ENCODE data around the gene CDH4. TPM values are rescaled to one million over a fixed set of nuclear protein-coding genes. Genes with fewer than 3 reads are reported as not detected.

The CDH4 gene
- total and polyA plus RNA-seq, 11 donors = 0.04 to 0.54 (median 0.08) TPM; not detected in 1

DNA sequence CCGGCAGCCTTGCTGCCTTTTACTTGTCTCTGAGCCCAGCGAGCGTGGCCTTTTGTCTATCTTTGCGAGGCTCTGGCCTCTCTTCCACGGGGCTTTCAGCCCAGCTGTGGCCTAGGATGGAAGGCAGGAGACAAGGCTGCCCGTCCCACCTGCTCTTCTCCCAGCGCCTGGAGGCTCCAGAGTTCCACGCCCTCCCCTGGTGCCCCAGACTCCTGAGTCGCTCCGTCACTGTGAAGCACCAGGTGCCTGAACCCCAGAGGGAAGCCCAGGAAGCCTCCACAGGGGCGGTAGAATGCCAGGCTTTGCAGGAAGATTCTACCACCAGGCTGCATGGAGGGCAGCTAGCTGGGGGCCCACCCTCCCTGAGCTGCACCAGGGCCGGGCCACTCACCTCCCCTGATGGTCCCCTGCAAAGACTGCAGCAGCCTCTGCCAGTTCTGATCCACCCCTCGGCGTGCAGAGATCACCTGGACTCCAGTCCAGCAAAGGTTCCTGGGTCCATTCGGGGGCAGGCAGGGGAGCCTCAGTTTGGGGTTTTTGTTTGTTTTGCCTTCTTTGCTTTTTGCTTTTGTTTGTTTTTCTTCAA is 384.6 kb downstream of the CDH4 start:
- peaks cover 0 to 29% (median 6%) of the 10 kb centered on the region in 9 donors for H3K27me3 ChIP-seq
- intact Hi-C loops (cut with DNase I) = loop anchor here in 1 of 10 donors (10.0 kb wide), 1 partner anchor 362 kb away; no protein-coding TSS in a partner anchor
- no peaks in the 10 kb centered on the region for H3K36me3 ChIP-seq
- WGBS, 4 donors = 72 to 77% (median 76%) methylated on average over 15 of the region's 15 CpGs
- H3K4me1 ChIP-seq = no peaks in the 10 kb centered on the region
- ATAC-seq = no peak
- no peaks in the 10 kb centered on the region for H3K9me3 ChIP-seq
- TF ChIP-seq, protein P1, sequence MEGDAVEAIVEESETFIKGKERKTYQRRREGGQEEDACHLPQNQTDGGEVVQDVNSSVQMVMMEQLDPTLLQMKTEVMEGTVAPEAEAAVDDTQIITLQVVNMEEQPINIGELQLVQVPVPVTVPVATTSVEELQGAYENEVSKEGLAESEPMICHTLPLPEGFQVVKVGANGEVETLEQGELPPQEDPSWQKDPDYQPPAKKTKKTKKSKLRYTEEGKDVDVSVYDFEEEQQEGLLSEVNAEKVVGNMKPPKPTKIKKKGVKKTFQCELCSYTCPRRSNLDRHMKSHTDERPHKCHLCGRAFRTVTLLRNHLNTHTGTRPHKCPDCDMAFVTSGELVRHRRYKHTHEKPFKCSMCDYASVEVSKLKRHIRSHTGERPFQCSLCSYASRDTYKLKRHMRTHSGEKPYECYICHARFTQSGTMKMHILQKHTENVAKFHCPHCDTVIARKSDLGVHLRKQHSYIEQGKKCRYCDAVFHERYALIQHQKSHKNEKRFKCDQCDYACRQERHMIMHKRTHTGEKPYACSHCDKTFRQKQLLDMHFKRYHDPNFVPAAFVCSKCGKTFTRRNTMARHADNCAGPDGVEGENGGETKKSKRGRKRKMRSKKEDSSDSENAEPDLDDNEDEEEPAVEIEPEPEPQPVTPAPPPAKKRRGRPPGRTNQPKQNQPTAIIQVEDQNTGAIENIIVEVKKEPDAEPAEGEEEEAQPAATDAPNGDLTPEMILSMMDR (IDR thresholded peaks at IDR 0.05) = no peak
- TF ChIP-seq POLR2A (IDR thresholded peaks at IDR 0.05) = no peak
- no peak for DNase-seq
- H3K4me3 ChIP-seq = no peak overlapping the region
- no peak overlapping the region for H3K27ac ChIP-seq

DNA sequence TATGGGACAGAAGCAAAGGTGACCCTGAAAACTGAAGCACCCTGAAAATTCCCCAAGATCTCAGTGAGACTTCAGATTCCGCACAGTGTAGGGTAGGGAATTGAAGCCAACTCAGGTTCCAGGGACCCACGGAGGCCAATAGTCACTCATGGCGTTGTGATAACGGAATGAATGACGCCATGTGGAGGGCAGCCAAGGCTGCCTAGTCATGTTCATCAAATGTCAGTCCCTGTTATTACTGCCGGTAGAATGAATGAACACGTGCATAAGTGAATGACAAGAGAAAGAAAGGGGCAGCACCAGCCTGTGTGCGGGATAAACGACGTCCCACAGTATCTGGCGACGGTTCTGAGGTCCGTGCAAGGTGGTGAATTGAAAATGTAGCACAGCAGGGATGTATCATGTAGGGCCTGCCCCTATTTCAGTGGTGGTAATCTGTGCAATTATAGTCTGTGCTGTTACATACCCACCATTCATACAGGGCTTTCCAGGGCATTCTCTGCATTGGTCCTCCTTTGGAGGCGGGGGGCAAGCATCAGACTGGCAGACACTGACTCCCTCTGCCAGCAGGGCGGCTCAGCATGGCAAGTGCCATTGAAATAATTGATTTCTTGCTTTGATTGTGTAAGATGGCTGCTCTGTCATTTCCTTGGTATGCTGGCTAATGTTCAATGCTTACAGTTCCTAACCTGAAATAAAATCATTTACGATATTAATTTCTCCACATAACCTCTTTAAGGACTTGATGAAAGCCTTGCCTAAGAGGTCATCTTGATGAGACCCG is 386.9 kb downstream of the CDH4 start:
- ATAC-seq (no peak), DNase-seq (no peak)
- TF ChIP-seq, protein P1 (IDR thresholded peaks at IDR 0.05) = no peak
- no peak for TF ChIP-seq POLR2A (IDR thresholded peaks at IDR 0.05)
- WGBS, 4 donors = 84 to 91% (median 86%) methylated on average over 16 to 17 of the region's 17 CpGs
- intact Hi-C loops (cut with DNase I) = loop anchor here in 1 of 10 donors (10.0 kb wide), 1 partner anchor 364 kb away; no protein-coding TSS in a partner anchor
- no peak overlapping the region for H3K27ac ChIP-seq
- no peak overlapping the region for H3K4me3 ChIP-seq
- no peaks in the 10 kb centered on the region for H3K36me3 ChIP-seq
- H3K9me3 ChIP-seq = peaks cover 0 to 4% (median 0%) of the 10 kb centered on the region in 12 donors
- H3K4me1 ChIP-seq = no peaks in the 10 kb centered on the region
- peaks cover 0 to 25% (median 6%) of the 10 kb centered on the region in 9 donors for H3K27me3 ChIP-seq

DNA sequence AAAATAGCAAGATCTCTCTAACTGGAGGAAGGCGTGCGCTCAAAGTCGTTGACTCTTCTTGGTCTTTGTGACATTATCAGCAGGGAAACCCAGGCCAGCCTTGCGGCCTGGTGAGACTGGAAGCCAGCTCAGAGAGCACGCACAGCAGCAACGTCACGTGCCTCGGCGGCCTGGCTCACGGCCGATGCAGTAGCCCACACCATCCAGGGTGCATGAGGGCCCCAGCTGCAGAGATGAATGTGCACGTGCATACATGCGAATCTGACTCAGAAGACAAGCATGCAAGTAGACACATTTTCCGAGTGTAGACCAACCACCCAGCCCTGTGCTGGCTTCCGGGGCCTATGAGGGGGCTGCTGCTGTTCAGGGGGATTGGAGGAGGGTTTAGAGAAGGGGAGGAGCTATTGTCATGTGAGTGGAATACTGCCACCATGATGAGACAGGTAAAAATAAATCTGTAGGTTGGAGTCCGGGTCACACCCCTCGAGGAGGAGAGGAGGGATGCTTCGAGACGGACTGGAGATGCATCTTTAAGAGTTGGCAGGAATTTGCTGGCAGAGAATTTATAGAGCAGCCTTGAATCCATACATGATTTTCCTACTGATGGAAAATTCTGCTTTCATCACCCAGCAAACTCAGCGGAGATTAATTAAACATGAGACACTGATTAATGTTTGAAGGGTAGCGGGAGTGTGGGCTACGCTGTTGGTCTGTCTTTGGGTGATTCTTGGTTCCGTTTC is 388.2 kb downstream of the CDH4 start:
- Histone ChIP-seq H3K36me3 (no peaks in the 10 kb centered on the region), H3K9me3 (peaks cover 0 to 4% (median 0%) of the 10 kb centered on the region in 12 donors), H3K27ac (no peak overlapping the region), H3K4me3 (no peak overlapping the region), H3K4me1 (no peaks in the 10 kb centered on the region), H3K27me3 (peaks cover 0 to 22% (median 6%) of the 10 kb centered on the region in 9 donors)
- WGBS, 4 donors = 72 to 79% (median 75%) methylated on average over 23 of the region's 23 CpGs
- TF ChIP-seq, protein P1 (IDR thresholded peaks at IDR 0.05) = no peak
- TF ChIP-seq POLR2A (IDR thresholded peaks at IDR 0.05) = no peak
- no peak for DNase-seq
- intact Hi-C loops (cut with DNase I) = no loop called here
- ATAC-seq = no peak

DNA sequence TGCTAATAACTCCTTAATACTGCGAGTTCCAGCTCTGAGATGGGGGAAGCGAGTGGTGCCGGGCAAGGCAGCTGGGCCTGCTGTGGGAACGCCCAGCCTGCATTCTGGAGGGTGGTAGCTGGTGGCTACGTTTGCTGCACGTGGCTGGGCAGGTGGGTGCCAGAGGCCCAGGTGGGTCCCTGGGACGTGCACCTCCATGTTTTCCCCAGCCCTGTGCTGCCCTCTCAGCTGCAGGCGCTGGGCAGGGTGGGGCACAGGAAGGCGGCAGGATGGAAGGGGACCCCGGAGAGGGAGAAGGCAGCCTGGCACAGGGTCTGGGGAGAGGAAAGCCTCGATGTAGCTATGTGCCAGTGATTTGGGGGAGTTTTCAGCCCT is 388.8 kb downstream of the CDH4 start:
- 73 to 76% (median 74%) methylated on average over 8 to 11 of the region's 11 CpGs for WGBS, 4 donors
- H3K27me3 ChIP-seq = peaks cover 0 to 20% (median 6%) of the 10 kb centered on the region in 9 donors
- no peaks in the 10 kb centered on the region for H3K4me1 ChIP-seq
- TF ChIP-seq POLR2A (IDR thresholded peaks at IDR 0.05) = no peak
- TF ChIP-seq, protein P1 (IDR thresholded peaks at IDR 0.05) = no peak
- DNase-seq (no peak), ATAC-seq (no peak)
- no peaks in the 10 kb centered on the region for H3K36me3 ChIP-seq
- H3K4me3 ChIP-seq = no peak overlapping the region
- intact Hi-C loops (cut with DNase I) = no loop called here
- H3K9me3 ChIP-seq = peaks cover 0 to 4% (median 0%) of the 10 kb centered on the region in 12 donors
- no peak overlapping the region for H3K27ac ChIP-seq
